GM18519 (cell line): Measurements from ENCODE around the gene CLMN.
"Not testable (repeated sequence)": the region's sequence is repeated elsewhere in the genome, so short reads cannot be mapped to it uniquely, and the experiment has no call there.

Experiments used
- ATAC-seq: cut with Tn5 transposase; IDR thresholded peaks from one replicate; pipeline ENCODE4 v1.9.1; 2021; ENCODE audit warnings: mild to moderate bottlenecking, moderate library complexity; ENCODE audit not compliant: unreplicated experiment, low FRiP score

Gene CLMN

GRCh38 chr14:95291859-95292542, 27.7 kb downstream of the CLMN start:
- ATAC-seq = no peak

- no peak for ATAC-seq
These were observed 28.8 kb downstream of the CLMN start for GRCh38 chr14:95290871-95291431.

GRCh38 chr14:95290021-95290420, 29.7 kb downstream of the CLMN start:
- ATAC-seq = no peak

- no peak for ATAC-seq
These were observed 30.2 kb downstream of the CLMN start for GRCh38 chr14:95289323-95290010.

GRCh38 chr14:95288672-95289322, 30.9 kb downstream of the CLMN start:
- no peak for ATAC-seq

GRCh38 chr14:95287176-95287754, 32.4 kb downstream of the CLMN start:
- no peak for ATAC-seq

GRCh38 chr14:95286645-95287044, 33.1 kb downstream of the CLMN start:
- ATAC-seq = no peak

GRCh38 chr14:95285566-95285965, 34.1 kb downstream of the CLMN start:
- ATAC-seq = no peak

GRCh38 chr14:95283802-95284201, 35.9 kb downstream of the CLMN start:
- ATAC-seq = not testable (repeated sequence)

GRCh38 chr14:95282986-95283380, 36.7 kb downstream of the CLMN start:
- ATAC-seq = not testable (repeated sequence)

GRCh38 chr14:95282354-95282985, 37.2 kb downstream of the CLMN start:
- no peak for ATAC-seq

GRCh38 chr14:95281560-95282176, 38.0 kb downstream of the CLMN start:
- no peak for ATAC-seq

- no peak for ATAC-seq
These were observed 44.2 kb downstream of the CLMN start for GRCh38 chr14:95275494-95275893.

GRCh38 chr14:95274874-95275273, 44.8 kb downstream of the CLMN start:
- no peak for ATAC-seq

- ATAC-seq = no peak
These were observed 45.4 kb downstream of the CLMN start for GRCh38 chr14:95274279-95274678.

GRCh38 chr14:95273001-95273978, 46.4 kb downstream of the CLMN start:
- no peak for ATAC-seq

GRCh38 chr14:95272057-95272456, 47.7 kb downstream of the CLMN start:
- ATAC-seq = no peak

- no peak for ATAC-seq
These were observed 49.5 kb downstream of the CLMN start for GRCh38 chr14:95270203-95270602.

GRCh38 chr14:95269493-95269892, 50.2 kb downstream of the CLMN start:
- no peak for ATAC-seq
